Posterior cingulate gyrus (tissue), 11 donors: ENCODE measurements around the gene DDX11.
"Not testable (repeated sequence)": the region's sequence is repeated elsewhere in the genome, so short reads cannot be mapped to it uniquely, and the experiment has no call there.

Source experiments
- DNase-seq, 10 donors: peaks; one replicate each; pipeline versions ENCODE4 v3.0.0 to v3.0.0-alpha.2; 2020 to 2021; ENCODE audit warnings: mixed read lengths in 3 of 10
- intact Hi-C: fragments of 100-400 bp; cut with DNase I; formaldehyde crosslinking; loops from one replicate; pipeline ENCODE4 v1.15.1; 2023

Gene DDX11

DNA sequence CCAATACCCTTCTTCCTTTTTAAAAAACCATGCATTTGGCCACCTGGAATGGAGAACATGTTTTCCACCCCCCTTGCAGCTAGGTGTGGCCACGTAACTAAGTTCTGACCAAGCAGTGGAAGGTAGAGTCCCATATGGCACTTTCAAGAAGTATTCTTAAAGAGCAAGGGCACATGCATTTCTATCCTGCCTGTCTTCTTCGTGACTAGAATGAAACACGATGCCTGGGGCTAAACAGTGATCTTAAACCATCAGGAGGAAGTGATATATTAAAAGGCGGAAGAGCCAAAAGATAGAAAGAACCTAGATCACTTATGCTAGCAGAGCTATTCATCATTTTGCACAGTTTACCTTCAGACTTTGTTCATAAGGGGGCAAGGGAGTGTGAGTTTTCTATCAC lies 16.0 kb upstream of the DDX11 start:
- no peak for DNase-seq
- intact Hi-C loops: no loop called here

DNA sequence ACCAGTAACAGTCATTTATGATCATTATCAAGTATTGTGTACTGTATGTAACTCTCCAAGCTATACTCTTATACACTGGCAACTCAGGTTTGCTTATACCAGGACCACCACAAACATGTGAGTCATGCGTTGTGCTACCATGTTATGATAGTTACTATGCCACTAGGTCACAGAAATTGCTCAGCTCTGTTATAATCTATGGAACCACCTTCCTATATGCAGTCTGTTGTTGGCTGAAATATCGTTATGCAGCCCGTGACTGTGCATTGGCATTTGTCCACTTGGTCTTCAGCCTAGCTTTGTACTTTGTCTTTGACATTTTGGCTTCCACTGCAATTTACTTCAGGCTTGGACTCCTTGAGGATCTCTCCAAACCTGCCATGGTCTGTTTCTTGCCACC lies 7.5 kb upstream of the DDX11 start:
- intact Hi-C loops, DNase-seq: not testable (repeated sequence)

DNA sequence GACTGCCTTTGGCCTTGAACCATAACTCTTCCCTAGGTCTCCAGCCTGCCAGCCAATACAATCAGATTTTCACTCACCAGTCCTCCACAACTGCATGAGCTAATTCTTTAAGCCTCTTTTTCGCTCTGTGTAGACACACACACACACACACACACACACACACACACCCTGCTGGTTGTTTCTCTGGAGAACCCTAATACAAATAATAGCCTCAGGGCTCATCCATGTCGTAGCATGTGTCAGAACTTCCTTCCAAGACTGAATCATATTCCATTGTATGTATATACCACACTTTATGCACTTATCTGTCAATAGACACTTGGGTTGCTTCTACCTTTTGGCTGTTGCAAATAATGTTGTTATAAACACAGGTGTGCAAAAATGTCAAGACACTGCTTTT lies 6.0 kb upstream of the DDX11 start:
- intact Hi-C loops, DNase-seq: not testable (repeated sequence)

DNA sequence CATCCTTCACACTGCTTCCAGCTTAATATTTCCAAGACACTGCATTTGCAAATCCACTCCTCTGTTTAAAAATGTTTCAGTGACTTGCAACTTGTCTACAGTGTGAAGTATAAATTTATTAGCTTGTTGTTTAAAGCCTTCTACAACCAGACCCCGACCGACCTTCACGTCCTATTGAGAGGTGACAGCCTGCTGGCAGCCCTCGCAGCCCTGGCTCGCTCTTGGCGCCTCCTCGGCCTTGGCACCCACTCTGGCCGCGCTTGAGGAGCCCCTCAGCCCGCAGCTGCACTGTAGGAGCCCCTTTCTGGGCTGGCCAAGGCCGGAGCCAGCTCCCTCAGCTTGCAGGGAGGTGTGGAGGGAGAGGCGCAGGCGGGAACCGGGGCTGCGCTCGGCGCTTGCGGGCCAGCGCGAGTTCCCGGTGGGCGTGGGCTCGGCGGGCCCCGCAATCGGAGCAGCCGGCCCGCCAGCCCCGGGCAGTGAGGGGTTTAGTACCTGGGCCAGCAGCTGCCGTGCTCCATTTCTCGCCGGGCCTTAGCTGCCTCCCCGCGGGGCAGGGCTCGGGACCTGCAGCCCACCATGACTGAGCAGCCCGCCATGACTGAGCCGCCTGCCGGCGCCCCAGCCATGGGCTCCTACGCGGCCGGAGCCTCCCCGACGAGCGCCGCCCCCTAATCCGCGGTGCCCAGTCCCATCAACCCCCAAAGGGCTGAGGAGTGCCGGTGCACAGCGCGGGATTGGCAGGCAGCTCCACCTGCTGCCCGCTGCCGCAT lies 2.5 kb upstream of the DDX11 start:
- intact Hi-C loops, DNase-seq: not testable (repeated sequence)

DNA sequence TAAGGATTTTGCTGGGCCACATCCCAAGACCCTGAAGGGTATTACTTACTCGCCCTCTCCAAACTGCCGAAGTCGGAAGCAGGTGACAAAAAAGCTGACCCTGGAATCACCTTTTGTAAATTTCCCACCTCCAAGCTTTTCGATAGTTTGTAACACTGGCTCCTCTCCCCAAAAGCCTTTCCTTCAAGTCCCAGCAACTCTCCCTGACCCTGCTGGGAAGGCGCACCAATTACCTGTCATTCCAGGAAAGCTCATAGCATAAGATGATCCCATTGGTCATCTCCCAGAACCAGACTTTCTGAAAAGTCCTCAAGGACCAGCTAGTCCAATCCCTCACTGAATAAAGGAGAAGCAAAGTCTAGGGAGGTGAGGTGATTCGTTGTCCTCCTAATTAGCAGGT lies 698 bp upstream of the DDX11 start:
- DNase-seq, intact Hi-C loops: not testable (repeated sequence)

DNA sequence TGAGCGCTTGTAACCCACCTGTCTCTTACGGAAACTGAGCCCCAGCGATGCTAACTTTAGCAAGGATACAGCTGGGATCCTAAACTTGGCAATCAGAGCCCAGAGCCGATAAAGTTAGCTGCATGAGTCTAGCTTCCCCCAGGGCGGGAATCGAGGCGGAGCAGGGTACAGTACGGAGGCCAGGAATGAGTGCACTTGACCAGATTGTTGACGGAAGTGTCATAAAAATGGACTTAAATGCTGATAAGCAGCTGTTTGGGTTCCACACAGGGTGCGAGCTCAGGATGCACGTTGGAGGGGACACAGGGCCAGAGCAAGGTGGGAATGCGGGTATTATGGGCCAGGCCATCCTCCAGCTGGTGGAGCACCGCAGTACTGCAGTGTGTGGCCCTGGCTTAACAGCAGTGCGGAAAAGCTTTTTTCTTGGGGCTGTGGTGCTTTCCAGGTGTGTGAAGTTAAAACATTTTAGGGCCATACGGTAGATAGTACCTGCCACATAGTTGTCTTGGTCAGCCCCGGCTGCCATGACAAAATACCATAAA lies 744 bp downstream of the DDX11 start:
- DNase-seq: peak in 3 of 10 donors; percentile 3 to 64 (median 8)
- intact Hi-C loops: not testable (repeated sequence)

DNA sequence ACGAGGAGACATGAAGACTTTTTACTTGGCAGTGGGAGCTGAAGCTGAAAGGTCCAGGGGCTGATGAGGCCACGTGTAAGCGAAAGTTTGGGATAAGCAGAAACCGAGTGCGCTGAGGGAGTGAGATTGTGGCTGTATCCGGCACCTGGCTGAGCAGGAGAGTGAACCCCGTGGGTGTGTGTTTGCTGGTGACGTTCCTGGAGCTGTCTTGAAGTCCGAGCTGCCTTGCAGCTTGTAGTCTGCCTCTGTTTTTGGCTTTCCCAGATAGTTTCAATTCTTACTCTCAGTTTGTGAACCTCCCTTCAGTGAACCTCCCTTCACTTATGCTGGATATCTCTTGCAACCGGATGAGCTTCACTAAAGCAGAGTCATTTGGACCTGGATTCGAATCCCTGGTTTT lies 2.5 kb downstream of the DDX11 start:
- DNase-seq, intact Hi-C loops: not testable (repeated sequence)

DNA sequence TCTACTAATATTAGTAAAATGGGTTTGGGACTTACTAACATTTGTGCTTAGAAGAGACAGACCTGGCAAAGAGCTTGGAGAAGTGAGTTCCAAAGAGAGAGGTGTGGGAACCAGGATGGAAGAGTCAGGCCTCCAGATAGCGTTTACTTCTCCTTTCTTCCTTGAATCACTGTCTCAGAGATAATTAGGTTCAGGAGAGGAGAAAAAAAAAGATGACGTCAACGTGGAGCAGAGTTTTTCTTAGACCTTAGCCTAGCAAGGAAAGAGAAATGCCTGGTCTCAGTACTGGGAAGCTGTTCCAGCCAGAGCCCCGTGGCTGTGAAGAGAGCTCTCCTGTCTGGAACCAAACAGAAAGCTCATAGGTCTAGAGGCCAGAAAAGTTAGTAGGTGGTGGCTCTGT lies 3.4 kb downstream of the DDX11 start:
- intact Hi-C loops, DNase-seq: not testable (repeated sequence)

DNA sequence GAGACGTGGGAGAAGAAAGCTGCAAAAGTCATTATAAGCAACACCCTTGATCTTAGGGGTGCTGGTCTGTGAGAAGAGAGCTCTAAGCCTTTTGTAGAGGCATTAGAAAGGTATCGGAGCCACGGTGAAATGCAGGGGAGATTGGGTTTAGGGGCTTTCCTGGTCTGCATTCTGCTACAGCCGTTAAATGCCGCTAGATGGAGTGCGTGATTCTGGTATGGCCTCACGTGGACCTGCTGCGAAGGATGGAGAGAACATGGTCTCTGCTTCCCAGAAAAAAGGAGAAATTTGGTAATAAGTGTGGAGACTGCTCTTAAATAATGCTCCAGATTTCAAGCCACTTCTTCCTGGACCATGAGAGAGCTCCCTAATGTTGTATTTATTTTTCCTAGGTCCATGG lies 4.3 kb downstream of the DDX11 start:
- intact Hi-C loops, DNase-seq: not testable (repeated sequence)

DNA sequence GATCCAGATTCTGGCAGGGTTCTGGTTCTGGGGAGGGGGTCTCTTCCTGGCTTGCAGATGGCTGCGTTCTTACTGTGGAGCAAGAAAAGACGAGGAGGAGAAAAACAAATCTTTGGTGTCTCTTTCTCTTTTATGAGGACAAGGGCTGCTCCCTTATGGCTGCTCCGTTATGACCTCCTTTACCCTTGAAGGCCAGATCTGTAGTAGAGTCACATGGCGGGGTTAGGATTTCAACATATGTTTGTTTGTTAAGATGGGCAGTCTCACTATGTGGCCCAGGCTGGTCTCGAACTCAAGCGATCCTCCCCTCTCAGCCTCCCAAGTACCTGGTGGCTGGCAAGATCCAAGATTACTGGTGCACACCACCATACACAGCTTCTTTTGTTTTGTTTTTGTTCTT lies 5.8 kb downstream of the DDX11 start:
- intact Hi-C loops, DNase-seq: not testable (repeated sequence)

DNA sequence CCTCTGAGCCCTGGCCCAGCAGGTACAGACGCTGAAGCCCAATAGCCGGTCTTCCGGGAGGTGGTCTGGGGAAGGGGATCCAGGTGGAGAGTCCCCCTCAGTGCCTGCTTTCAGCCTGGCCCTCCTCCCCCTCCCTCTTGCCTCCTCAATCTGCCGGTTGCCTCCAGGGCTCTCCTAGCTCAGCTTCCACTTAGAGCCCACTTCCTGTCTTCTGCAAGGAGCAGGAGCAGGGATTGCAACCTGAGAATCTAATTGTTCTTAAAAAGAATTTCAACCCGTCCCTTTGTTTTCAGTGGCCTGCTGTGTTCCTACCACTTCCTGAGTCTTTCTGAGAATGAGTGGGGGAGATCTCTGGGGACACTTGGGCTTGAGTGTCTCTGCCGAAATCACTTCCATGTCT lies 6.6 kb downstream of the DDX11 start:
- DNase-seq, intact Hi-C loops: not testable (repeated sequence)

DNA sequence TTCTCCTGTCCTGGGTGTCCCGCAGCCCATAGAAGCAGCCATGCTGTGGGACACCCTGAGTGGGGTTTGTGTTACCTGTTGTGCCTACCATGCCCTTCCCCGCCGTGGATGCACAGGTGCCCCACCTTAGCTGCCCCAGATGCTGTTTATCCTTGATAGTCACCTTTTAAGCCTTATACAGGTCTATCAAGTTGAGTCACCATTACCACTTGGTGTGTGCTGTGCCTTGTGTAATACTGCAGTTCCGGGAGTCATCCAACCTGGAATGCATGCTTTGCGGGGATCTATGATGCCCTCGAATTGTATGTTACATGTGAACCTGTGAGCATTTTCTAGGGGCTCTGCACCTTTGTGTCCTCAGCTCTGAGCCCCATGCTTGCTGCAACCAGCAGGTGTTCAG lies 7.6 kb downstream of the DDX11 start:
- DNase-seq, intact Hi-C loops: not testable (repeated sequence)

DNA sequence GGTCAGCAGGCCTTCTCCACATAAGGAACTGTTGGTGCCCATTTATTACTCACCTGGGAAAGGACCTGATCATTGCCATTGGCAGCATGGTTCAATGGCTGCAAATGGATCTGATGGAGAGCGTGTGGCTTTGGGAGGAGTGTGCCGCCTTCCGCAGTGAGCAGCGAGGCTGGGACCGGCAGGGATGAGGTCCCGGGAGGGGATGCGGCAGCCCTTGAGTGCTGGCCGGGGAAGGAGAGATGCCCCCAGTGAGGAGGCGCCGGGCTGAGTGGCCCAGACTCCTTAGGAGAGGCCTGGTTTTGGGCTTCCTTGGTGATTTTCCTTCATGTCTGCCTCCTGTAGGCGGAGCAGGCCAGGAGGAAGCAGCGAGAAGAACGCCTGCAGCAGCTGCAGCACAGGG lies 10.6 kb downstream of the DDX11 start:
- DNase-seq, intact Hi-C loops: not testable (repeated sequence)

DNA sequence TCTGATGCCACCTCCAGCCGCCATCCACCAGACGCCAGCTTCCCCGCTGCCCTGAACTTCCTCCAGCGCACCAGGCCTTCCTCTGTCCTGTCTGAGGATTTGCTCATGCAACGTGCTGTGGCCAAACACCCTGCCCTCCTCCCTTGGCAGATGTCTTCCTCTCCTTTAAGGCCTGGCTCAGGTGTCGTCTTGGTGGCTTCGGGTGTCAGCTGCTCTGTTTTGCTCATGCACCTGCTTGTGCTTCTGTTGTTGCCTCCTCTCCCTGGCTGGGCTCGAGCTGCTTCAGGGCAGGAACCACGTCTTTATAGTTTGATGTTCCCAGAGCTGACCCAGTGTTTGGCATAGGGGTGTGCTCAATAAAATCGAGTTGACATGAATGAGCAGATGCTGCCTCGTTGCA lies 12.4 kb downstream of the DDX11 start:
- DNase-seq, intact Hi-C loops: not testable (repeated sequence)

DNA sequence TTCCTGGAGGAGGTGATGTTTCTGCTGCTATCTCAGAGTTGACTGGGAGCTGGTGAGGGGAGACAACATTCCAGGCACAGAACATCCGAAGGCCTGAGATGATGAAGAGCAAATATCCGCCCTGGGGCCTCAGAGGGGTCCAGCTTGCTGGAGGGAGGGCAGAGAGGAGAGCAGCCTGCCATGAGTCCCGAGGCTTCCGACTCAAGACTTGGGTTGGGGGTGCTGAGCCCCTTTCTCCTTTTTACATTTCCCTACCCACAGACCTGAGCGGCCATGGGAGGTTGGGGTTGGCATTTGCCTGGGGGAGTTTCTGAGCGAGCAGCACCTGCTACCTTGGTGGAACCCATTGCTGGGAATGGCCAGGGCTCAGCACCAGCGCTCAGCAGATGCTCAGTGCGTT lies 13.8 kb downstream of the DDX11 start:
- DNase-seq, intact Hi-C loops: not testable (repeated sequence)

DNA sequence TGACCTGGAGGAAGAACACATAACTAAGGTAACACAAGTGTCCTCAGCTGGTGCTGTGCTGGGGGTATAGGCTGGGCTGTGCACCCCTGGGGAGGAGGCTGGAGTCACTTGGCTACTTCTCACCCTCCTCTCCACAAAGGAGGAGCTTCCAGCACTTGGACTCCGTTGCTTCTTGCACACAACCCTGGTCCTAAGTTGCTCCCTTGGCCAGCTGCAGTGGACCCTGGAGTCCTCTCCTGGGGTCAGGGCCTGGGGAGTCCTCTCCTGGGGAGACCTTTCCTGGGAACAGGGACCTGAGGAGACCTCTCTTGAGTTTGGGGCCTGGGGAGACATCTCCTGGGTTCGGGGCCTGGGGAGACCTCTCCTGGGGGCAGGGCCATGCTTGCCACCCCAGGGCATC lies 14.3 kb downstream of the DDX11 start:
- DNase-seq, intact Hi-C loops: not testable (repeated sequence)

DNA sequence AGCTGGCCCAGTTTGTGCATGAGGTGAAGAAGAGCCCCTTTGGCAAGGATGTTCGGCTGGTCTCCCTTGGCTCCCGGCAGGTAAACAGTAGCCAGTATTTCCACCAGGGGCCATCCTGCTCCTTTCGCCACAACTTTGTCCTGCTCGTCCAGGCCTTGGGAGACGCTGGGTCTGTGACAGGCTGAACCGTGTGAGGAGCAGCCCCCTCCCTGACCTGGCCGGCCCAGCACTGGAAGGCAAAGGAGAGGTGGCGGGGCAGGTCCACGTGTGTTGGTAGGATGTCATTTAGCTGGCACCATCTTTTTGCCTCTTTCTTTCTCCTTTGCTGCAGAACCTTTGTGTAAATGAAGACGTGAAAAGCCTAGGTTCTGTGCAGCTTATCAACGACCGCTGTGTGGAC lies 15.4 kb downstream of the DDX11 start:
- intact Hi-C loops: no loop called here
- no peak for DNase-seq

DNA sequence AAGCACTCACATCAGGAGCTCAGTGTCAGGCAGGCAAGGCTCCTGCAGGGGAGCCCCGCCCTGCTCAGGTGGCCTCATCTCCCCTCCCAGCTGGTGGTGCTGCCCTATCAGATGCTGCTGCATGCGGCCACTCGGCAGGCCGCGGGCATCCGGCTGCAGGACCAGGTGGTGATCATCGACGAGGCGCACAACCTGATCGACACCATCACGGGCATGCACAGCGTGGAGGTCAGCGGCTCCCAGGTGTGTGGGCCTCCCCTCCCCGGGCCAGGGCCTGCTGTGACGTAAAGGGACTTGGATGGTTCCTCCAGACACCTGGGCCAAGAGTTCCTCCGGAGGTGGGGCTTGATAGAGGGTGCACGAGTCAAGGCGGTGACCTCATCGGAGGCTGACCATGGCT lies 18.0 kb downstream of the DDX11 start:
- intact Hi-C loops: not testable (repeated sequence)
- DNase-seq: peak in 1 of 10 donors; percentile 69

DNA sequence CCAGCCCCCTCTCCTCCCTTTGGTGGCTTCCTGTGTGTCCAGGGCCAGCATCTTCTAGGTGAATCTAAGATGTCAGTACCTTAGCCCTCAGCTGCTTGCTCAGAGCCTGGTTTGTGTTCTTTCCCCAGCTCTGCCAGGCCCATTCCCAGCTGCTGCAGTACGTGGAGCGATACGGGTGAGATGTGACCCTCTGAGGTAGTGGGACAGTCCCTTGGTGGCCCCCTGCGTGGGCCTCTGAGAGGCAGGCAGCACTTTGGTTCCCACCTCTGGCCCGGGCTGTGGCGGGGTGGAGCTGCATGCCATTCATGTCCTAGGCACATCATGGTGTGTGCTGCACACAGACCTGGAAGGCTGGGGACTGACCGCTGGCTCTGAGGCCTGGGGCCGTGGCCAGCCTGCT lies 19.1 kb downstream of the DDX11 start:
- DNase-seq: peak in 1 of 10 donors; percentile 62
- intact Hi-C loops: not testable (repeated sequence)

DNA sequence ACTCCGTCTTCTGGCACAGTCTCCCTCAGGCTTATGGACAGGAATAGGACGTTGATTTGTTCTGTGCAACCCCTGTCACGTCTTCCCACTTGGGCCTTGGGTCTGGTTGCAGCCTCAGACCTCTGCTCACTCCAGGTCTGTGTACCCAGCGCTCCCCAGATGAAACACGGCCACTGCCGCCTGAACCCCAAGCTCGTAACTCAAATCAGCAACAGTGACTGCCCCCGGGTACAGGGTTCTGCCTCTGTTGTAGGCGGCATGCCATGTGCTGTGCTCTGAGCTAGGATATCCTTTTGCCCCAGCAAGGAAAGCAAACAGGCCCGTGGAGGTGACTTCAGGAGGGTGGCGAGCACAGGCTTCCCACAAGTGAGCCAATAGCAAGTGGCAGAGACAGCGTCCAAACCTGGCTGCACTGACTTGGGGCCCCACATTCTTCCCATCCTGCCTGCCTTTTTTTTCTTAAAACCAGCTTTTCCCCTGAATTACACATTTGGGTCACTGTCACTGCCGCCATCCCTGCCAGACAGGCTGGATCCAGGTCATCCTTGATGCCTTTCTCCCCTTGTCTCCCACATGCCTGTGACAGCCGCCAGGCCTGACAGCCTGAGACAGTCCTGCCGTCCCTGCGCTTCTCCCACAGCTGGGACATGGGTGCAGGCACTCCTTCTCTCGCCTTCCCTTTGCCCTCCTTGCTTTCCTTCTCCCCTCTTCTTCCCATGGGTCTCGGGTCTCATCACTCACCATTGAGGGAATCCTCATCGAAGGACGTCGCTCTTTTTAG lies 21.6 kb downstream of the DDX11 start:
- intact Hi-C loops: not testable (repeated sequence)
- peak in 1 of 10 donors; percentile 65 for DNase-seq
